MM.1S (cell line): Measurements from ENCODE around the gene DGCR8.

Experiments
- CTCF ChIP-seq: fragments of 300-600 bp; sonication (generic); IDR thresholded peaks from 2 replicates; pipeline ENCODE4 v1.5.1; 2016; ENCODE audit warnings: antibody characterized with exemption, low read length, mixed read lengths
- EZH2 ChIP-seq: fragments of 300-600 bp; sonication (generic); optimal IDR thresholded peaks from 2 replicates; pipeline ENCODE3; 2017; ENCODE audit warnings: low read depth, mild to moderate bottlenecking, antibody characterized with exemption, low read length, mixed read lengths
- EZH2phosphoT487 ChIP-seq: fragments of 300-600 bp; sonication (generic); IDR thresholded peaks from 2 replicates; pipeline ENCODE4 v1.6.1; 2018; ENCODE audit warnings: antibody characterized with exemption, low read length

GRCh38 chr22:20118300-20119020 lies 38.4 kb downstream of the DGCR8 start:
- TF ChIP-seq CTCF (no peak), EZH2 (no peak), EZH2phosphoT487 (no peak)
